DMS114 treated with DMSO at 0.1 percent for 48 hours (cell line): ENCODE measurements around the gene BMPR1B.
"Not testable (repeated sequence)": the region's sequence is repeated elsewhere in the genome, so short reads cannot be mapped to it uniquely, and the experiment has no call there.

ENCODE experiments used
- DNase-seq: peaks from one replicate; lab custom pipeline; 2025; ENCODE audit not compliant: unreplicated experiment; lab: John Stamatoyannopoulos, UW

BMPR1B gene

GRCh38 chr4:95020521-95020920 lies 262.8 kb downstream of the BMPR1B start:
- no peak for DNase-seq

- no peak for DNase-seq
These were observed 263.3 kb downstream of the BMPR1B start for GRCh38 chr4:95021099-95021498.

- DNase-seq = no peak
These were observed 265.4 kb downstream of the BMPR1B start for GRCh38 chr4:95023110-95023509.

- no peak for DNase-seq
These were observed 270.3 kb downstream of the BMPR1B start for GRCh38 chr4:95027905-95028618.

- DNase-seq = no peak
These were observed 281.0 kb downstream of the BMPR1B start for GRCh38 chr4:95038791-95039190.

- no peak for DNase-seq
These were observed 286.6 kb downstream of the BMPR1B start for GRCh38 chr4:95044324-95044837.

- no peak for DNase-seq
These were observed 287.7 kb downstream of the BMPR1B start for GRCh38 chr4:95045429-95045828.

GRCh38 chr4:95048296-95048695 lies 290.5 kb downstream of the BMPR1B start:
- no peak for DNase-seq

- DNase-seq = no peak
These were observed 291.9 kb downstream of the BMPR1B start for GRCh38 chr4:95049551-95050233.

GRCh38 chr4:95050980-95051701 lies 293.4 kb downstream of the BMPR1B start:
- no peak for DNase-seq

- no peak for DNase-seq
These were observed 293.9 kb downstream of the BMPR1B start for GRCh38 chr4:95051702-95052020.

- DNase-seq = no peak
These were observed 301.2 kb downstream of the BMPR1B start for GRCh38 chr4:95058991-95059390.

- DNase-seq = no peak
These were observed 301.9 kb downstream of the BMPR1B start for GRCh38 chr4:95059663-95060062.

GRCh38 chr4:95061220-95061619 lies 303.5 kb downstream of the BMPR1B start:
- no peak for DNase-seq

GRCh38 chr4:95061801-95062200 lies 304.0 kb downstream of the BMPR1B start:
- DNase-seq = not testable (repeated sequence)

GRCh38 chr4:95066050-95066449 lies 308.3 kb downstream of the BMPR1B start:
- no peak for DNase-seq

- no peak for DNase-seq
These were observed 310.6 kb downstream of the BMPR1B start for GRCh38 chr4:95068401-95068800.

- no peak for DNase-seq
These were observed 311.2 kb downstream of the BMPR1B start for GRCh38 chr4:95068818-95069478.

GRCh38 chr4:95071851-95072250 lies 314.1 kb downstream of the BMPR1B start:
- no peak for DNase-seq

GRCh38 chr4:95073646-95074045 lies 315.9 kb downstream of the BMPR1B start:
- DNase-seq = no peak

GRCh38 chr4:95077864-95078263 lies 320.1 kb downstream of the BMPR1B start:
- DNase-seq = no peak
